ENCODE results near the gene CDKN2C.

GRCh38 chr1:50995651-50996050, 25.6 kb downstream of the CDKN2C start:
- no peak for TF ChIP-seq FOXK2 (IDR thresholded peaks at IDR 0.05)
- TF ChIP-seq TARDBP (IDR thresholded peaks at IDR 0.05) = no peak
- no peak for TF ChIP-seq FOXA1 (IDR thresholded peaks at IDR 0.05)
- TF ChIP-seq ELF4 (IDR thresholded peaks at IDR 0.05) = no peak
- TF ChIP-seq SP1 (IDR thresholded peaks at IDR 0.05) = no peak
- TF ChIP-seq SUZ12 (IDR thresholded peaks at IDR 0.05) = no peak
- no peak for TF ChIP-seq NFRKB (IDR thresholded peaks at IDR 0.05)
- TF ChIP-seq FOXM1 (IDR thresholded peaks at IDR 0.05; ENCODE audit: borderline replicate concordance) = no peak
